HepG2 (cell line): ENCODE data around the gene MCC.

Experiments
- BCL6 ChIP-seq: IDR thresholded peaks from 2 replicates; pipeline ENCODE4 v1.6.1; 2016; ENCODE audit warnings: missing genetic modification reagents, missing compliant biosample characterization
- BHLHE40 ChIP-seq: IDR thresholded peaks from 2 replicates; pipeline ENCODE4 v1.6.1; 2011; ENCODE audit warnings: low read length, improper control_type of control experiment
- CTCF ChIP-seq: sonication (generic); formaldehyde crosslinking; IDR thresholded peaks from 2 replicates; pipeline ENCODE4 v1.5.0; 2020; ENCODE audit warnings: mild to moderate bottlenecking, missing genetic modification reagents, moderate library complexity
- FOXM1 ChIP-seq: sonication (generic); formaldehyde crosslinking; IDR thresholded peaks from 2 replicates; pipeline ENCODE4 v1.5.0; 2020; ENCODE audit warnings: missing genetic modification reagents
- GABPA ChIP-seq, 2 experiments: IDR thresholded peaks; 2 replicates each; pipeline ENCODE4 v1.6.1; 2011 to 2016; ENCODE audit warnings: low read depth in 2 of 2, low read length in 1 of 2, missing biosample characterization in 1 of 2, missing genetic modification characterization in 1 of 2
- GPN1 ChIP-seq: sonication (generic); formaldehyde crosslinking; IDR thresholded peaks from 2 replicates; pipeline ENCODE4 v1.5.1; 2020; ENCODE audit warnings: missing genetic modification reagents, borderline replicate concordance
- TGIF2 ChIP-seq: IDR thresholded peaks from 2 replicates; pipeline ENCODE4 v1.6.1; 2016; ENCODE audit warnings: control low read depth, missing compliant biosample characterization
- TP53 ChIP-seq: sonication (generic); formaldehyde crosslinking; conservative IDR thresholded peaks from 2 replicates; pipeline ENCODE4 v1.4.0; 2020; ENCODE audit warnings: missing genetic modification reagents
- ZNF331 ChIP-seq: sonication (generic); formaldehyde crosslinking; IDR thresholded peaks from 2 replicates; pipeline ENCODE4 v1.4.0; 2020; ENCODE audit warnings: missing genetic modification reagents
- ZNF350 ChIP-seq: sonication (generic); formaldehyde crosslinking; IDR thresholded peaks from 2 replicates; pipeline ENCODE4 v1.4.0; 2020; ENCODE audit warnings: mild to moderate bottlenecking, low read depth, missing genetic modification reagents, borderline replicate concordance
- ZNF451 ChIP-seq: sonication (generic); formaldehyde crosslinking; IDR thresholded peaks from 2 replicates; pipeline ENCODE4 v1.5.0; 2020; ENCODE audit warnings: mild to moderate bottlenecking, missing genetic modification reagents

GRCh38 chr5:113343343-113343742, 144.9 kb downstream of the MCC start:
- TF ChIP-seq FOXM1 (CRISPR knock-in tag) (no peak), ZNF451 (CRISPR knock-in tag) (no peak), GPN1 (CRISPR knock-in tag) (no peak), CTCF (CRISPR knock-in tag) (no peak), ZNF331 (CRISPR knock-in tag) (no peak), TP53 (CRISPR knock-in tag) (no peak), TGIF2 (no peak), BCL6 (no peak), BHLHE40 (no peak), GABPA (IDR thresholded peaks at IDR 0.05; ENCODE audit: low read depth, low read length) (no peak), GABPA (CRISPR knock-in tag; IDR thresholded peaks at IDR 0.05; ENCODE audit: low read depth) (no peak), ZNF350 (no peak)
